RWPE2 (cell line): ENCODE results near the gene CXCR5.

ENCODE experiments used
- ATAC-seq: fragments of 200-7000 bp; cut with Tn5 transposase; 3 replicates; pipeline ENCODE4 v1.9.1; 2021; ENCODE audit warnings: low read depth
- DNase-seq: peaks from one replicate; pipeline ENCODE4 v3.0.0-alpha.2; 2020; ENCODE audit warnings: low spot score
- H3K27ac ChIP-seq: fragments of 450-650 bp; 2 replicates; pipeline ENCODE4 v1.5.1; 2017; ENCODE audit warnings: mild to moderate bottlenecking; ENCODE audit not compliant: poor library complexity, severe bottlenecking
- H3K27me3 ChIP-seq: fragments of 250-450 bp; sonication (Bioruptor Pico); 2 replicates; pipeline ENCODE4 v1.5.1; 2021; ENCODE audit warnings: mild to moderate bottlenecking, moderate library complexity; ENCODE audit not compliant: insufficient read depth, poor library complexity, severe bottlenecking
- H3K36me3 ChIP-seq: fragments of 250-450 bp; sonication (Bioruptor Pico); 2 replicates; pipeline ENCODE4 v1.5.1; 2020; ENCODE audit warnings: low read depth, mild to moderate bottlenecking, moderate library complexity
- H3K4me1 ChIP-seq: fragments of 250-450 bp; sonication (Bioruptor Pico); 2 replicates; pipeline ENCODE4 v1.5.1; 2021; ENCODE audit warnings: mild to moderate bottlenecking, moderate library complexity; ENCODE audit not compliant: insufficient read depth, poor library complexity, severe bottlenecking
- H3K4me3 ChIP-seq: fragments of 250-450 bp; sonication (Bioruptor Pico); 2 replicates; pipeline ENCODE4 v1.5.1; 2021; ENCODE audit warnings: mild to moderate bottlenecking, moderate library complexity; ENCODE audit not compliant: severe bottlenecking
- H3K9me3 ChIP-seq: fragments of 250-450 bp; sonication (Bioruptor Pico); 2 replicates; pipeline ENCODE4 v1.5.1; 2021; ENCODE audit warnings: mild to moderate bottlenecking, moderate library complexity; ENCODE audit not compliant: severe bottlenecking
- CTCF ChIP-seq: fragments of 450-650 bp; IDR thresholded peaks from one replicate; pipeline ENCODE4 v1.5.1; 2017; ENCODE audit warnings: mild to moderate bottlenecking, moderate library complexity; ENCODE audit not compliant: poor library complexity, severe bottlenecking

CXCR5 gene

GRCh38 chr11:118883368-118884071 is at the start of gene CXCR5:
TSS of gene CXCR5 (plus strand) at chr11:118883892. CDS start at chr11:118883942, 50 bp downstream.
- H3K4me3 ChIP-seq, result no peak within 1 kb of the TSS
- no peak for ATAC-seq

GRCh38 chr11:118834427-118835028 is 49.2 kb upstream of the CXCR5 start:
- no peak overlapping the region for H3K4me3 ChIP-seq
- H3K9me3 ChIP-seq, result no peaks in the 10 kb centered on the region
- H3K4me1 ChIP-seq, result no peaks in the 10 kb centered on the region
- TF ChIP-seq CTCF, result no peak
- no peaks in the 10 kb centered on the region for H3K36me3 ChIP-seq
- H3K27me3 ChIP-seq, result no peaks in the 10 kb centered on the region
- no peak for ATAC-seq
- no peak overlapping the region for H3K27ac ChIP-seq
- DNase-seq, result no peak

More at GRCh38 chr11:118883368-118884071, at the start of gene CXCR5:
- no peaks in the 10 kb centered on the region for H3K36me3 ChIP-seq
- no peak for TF ChIP-seq CTCF
- no peak for DNase-seq
- H3K9me3 ChIP-seq, result no peaks in the 10 kb centered on the region
- H3K4me1 ChIP-seq, result peaks cover 8% of the 10 kb centered on the region
- H3K27ac ChIP-seq, result no peak within 1 kb of the TSS
- no peaks in the 10 kb centered on the region for H3K27me3 ChIP-seq

- Histone ChIP-seq H3K4me1 (peaks cover 8% of the 10 kb centered on the region), H3K27me3 (no peaks in the 10 kb centered on the region), H3K36me3 (no peaks in the 10 kb centered on the region), H3K4me3 (no peak overlapping the region), H3K27ac (no peak overlapping the region), H3K9me3 (no peaks in the 10 kb centered on the region)
- ATAC-seq (no peak), DNase-seq (no peak)
- no peak for TF ChIP-seq CTCF
Measured at GRCh38 chr11:118837868-118838267, 45.8 kb upstream of the CXCR5 start.

GRCh38 chr11:118838905-118839553 is 44.7 kb upstream of the CXCR5 start:
- ATAC-seq, result no peak; the same call in 2 of the 3 replicates

More at GRCh38 chr11:118838905-118839553, 44.7 kb upstream of the CXCR5 start:
- H3K4me1 ChIP-seq, result peaks cover 13% of the 10 kb centered on the region
- no peak for DNase-seq
- no peak overlapping the region for H3K27ac ChIP-seq
- no peak overlapping the region for H3K4me3 ChIP-seq
- no peaks in the 10 kb centered on the region for H3K27me3 ChIP-seq
- TF ChIP-seq CTCF, result no peak
- no peaks in the 10 kb centered on the region for H3K9me3 ChIP-seq
- no peaks in the 10 kb centered on the region for H3K36me3 ChIP-seq
